Endothelial cell of umbilical vein (primary cell): Measurements from ENCODE around the gene PPFIA2.

ENCODE experiments used
- EZH2 ChIP-seq: IDR thresholded peaks from 2 replicates; pipeline ENCODE4 v1.6.1; 2012; ENCODE audit warnings: borderline replicate concordance, low read depth, mild to moderate bottlenecking, moderate library complexity, low read length, inconsistent platforms; ENCODE audit not compliant: severe bottlenecking
- POLR2A ChIP-seq: IDR thresholded peaks from 2 replicates; pipeline ENCODE4 v1.6.1; 2012; ENCODE audit warnings: low read depth, mild to moderate bottlenecking, control low read depth, low read length

DNA sequence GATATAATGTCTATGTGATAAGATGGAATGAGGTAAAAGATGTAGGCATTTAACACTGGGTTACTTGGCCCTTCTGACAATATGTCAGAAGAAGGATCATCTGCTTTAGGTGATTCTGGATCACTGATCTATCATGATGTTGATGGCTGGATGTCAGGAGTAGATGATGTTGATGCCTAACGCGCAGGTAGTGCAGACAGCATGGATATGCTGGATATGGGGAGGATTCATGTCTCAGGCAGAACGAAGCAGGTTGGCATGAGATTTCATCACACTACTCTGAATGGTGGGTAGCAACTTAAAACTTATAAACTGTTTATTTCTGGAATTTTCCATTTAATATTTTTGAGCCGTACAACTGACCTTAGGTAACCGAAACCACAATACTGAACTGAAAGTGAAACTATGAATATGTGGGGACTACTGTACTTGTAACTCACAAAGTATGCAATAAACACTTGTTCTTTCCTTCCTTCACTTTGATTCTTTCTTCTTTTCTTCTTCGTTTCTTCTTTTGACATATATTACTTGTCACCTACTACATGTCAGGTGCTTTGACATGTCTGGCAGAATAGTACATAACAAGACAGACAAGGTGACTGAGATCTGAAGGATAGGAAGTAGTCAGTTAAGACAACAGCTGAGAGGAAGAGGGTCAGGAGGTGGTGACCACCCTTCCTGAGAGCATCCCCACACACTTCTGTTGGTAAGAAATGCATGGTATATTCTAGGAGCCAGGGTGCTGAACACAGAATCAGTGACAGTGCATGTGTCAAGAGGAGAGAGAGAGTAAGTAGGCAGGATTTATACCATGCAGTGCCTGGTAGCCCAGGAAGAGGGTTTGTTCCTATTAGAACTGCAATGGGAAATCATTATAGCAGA is 238.8 kb downstream of the PPFIA2 start:
- TF ChIP-seq POLR2A (no peak), EZH2 (no peak)
